ENCODE data around the gene KCNJ12.
"Not testable (repeated sequence)": the region's sequence is repeated elsewhere in the genome, so short reads cannot be mapped to it uniquely, and the experiment has no call there.

Gene KCNJ12

GRCh38 chr17:21436481-21436880, 60.3 kb downstream of the KCNJ12 start:
- H3K27ac ChIP-seq: not testable (repeated sequence)

DNA sequence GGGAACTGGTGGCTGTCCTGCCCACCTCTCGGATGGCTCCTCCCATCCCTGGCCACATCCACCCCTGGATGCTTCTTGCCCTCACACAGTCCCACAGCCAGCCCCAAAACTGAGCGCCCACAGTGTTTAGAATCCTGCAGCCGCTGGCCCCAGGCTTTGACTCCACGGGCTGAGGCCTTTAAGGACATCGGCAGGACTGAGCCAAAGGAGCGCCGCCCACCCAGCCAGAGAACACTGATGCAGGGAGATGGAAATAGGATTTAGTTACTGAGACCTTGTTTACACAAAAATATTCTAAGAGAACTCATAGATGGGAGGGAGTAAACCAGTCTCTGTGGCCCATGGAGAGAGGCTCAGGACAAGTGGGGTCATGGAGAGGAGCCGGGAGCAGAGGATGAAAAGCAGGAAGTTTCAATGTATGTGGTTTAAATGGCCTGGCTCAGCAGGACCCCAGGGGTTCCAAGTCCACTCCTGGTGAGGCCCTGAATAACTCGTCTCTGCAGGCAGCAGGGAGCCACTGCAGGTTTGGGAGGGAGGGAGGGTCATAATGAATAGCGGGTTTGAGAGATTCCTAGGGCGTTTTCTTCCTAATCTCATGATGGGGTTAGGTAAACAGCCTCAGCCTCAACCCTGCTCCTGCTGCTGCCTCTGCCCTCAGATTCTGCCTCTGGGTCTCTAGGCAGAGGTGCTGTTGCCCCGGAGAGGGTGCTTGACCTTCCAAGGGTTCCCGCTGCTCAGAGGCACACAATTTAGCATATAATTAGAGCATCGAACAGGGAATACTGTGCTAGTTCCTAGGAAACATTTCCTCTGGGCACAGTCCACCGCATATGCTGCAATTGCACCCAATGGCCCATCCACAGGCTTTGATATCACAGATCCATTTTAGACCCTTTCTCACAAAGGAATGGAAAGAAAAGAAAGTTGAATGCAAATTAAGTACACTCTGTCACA, 61.0 kb downstream of the KCNJ12 start:
- H3K27ac ChIP-seq: not testable (repeated sequence)

DNA sequence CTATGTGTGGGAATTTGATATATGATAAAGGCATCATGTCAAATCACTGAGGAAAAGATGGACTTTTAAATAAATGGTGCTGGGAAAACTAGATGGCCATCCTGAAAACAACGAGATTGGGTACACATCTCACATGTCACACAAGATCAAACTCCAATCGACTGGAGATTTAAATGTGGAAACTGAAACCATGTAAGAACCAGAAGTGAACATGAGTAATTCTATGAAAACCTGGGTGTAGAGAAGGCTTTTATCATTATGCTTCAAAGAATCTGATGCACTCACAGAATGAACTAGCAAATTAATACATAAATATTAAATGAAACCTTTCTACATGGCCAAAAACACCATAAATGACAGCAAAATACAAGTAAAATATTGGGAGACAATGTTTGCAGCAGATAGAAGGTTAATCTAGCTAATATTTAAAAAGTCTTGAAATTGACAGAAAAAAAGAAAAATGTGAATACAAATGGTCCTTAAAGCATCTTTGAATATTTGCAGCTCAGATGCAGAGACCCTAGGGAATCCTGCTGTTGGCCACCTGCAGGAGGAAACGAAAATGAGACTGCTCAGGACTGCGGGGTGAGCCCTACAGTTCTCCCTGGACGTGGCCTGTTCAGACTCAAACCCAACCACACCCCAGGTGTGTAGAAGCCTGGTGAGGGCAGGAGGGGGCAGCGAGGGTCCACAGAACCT, 62.3 kb downstream of the KCNJ12 start:
- H3K27ac ChIP-seq: not testable (repeated sequence)

DNA sequence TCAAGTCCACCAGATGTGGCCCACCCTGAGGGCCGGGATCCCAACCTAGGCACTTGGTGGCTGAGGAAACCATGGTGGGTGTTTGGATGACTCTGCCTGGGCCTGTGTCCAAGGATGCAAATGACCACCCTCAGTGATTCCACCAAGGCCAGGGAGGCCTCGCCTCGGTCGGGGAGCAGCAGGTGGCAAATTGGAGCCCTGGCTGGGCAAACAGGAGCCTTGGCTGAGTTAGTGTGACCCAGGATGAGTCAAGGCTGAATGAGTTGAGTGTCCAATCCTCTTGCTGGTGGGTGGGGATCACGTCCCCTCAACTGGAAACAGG, 62.8 kb downstream of the KCNJ12 start:
- not testable (repeated sequence) for H3K27ac ChIP-seq

- H3K27ac ChIP-seq: no peak overlapping the region
- TF ChIP-seq, protein P1, sequence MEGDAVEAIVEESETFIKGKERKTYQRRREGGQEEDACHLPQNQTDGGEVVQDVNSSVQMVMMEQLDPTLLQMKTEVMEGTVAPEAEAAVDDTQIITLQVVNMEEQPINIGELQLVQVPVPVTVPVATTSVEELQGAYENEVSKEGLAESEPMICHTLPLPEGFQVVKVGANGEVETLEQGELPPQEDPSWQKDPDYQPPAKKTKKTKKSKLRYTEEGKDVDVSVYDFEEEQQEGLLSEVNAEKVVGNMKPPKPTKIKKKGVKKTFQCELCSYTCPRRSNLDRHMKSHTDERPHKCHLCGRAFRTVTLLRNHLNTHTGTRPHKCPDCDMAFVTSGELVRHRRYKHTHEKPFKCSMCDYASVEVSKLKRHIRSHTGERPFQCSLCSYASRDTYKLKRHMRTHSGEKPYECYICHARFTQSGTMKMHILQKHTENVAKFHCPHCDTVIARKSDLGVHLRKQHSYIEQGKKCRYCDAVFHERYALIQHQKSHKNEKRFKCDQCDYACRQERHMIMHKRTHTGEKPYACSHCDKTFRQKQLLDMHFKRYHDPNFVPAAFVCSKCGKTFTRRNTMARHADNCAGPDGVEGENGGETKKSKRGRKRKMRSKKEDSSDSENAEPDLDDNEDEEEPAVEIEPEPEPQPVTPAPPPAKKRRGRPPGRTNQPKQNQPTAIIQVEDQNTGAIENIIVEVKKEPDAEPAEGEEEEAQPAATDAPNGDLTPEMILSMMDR (conservative IDR thresholded peaks at IDR 0.05): no peak
Measured at GRCh38 chr17:21445091-21445650, 69.0 kb downstream of the KCNJ12 start.

- not testable (repeated sequence) for H3K27ac ChIP-seq
Measured at GRCh38 chr17:21447552-21447951, 71.4 kb downstream of the KCNJ12 start.

GRCh38 chr17:21449891-21450290, 73.7 kb downstream of the KCNJ12 start:
- TF ChIP-seq, protein P1 (conservative IDR thresholded peaks at IDR 0.05): peak; percentile 78

DNA sequence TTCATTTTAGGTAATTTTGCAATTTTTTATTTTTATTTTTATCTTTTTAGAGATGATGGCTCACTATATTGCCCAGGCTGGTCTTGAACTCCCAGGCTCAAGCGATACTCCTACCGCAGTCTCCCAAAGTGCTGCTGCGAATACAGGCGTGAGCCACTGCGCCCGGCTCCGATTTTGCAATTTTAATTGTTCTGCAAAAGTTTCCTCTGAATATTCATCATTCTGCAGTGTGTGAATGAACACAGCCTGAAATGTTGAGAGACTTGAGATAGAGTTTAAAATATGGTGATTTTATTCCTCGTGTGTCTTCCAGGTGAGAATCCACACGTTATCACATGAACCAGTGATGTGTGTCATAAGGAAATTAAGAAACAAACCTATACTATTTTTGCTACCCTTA, 75.8 kb downstream of the KCNJ12 start:
- TF ChIP-seq, protein P1 (conservative IDR thresholded peaks at IDR 0.05): no peak

More at GRCh38 chr17:21449891-21450290, 73.7 kb downstream of the KCNJ12 start:
- H3K27ac ChIP-seq: not testable (repeated sequence)

GRCh38 chr17:21452377-21453143, 76.4 kb downstream of the KCNJ12 start:
- TF ChIP-seq, protein P1 (conservative IDR thresholded peaks at IDR 0.05): peak; percentile 64
- H3K27ac ChIP-seq: no peak overlapping the region

More for the DNA sequence above, 75.8 kb downstream of the KCNJ12 start:
- H3K27ac ChIP-seq: no peak overlapping the region

Data from VCaP (cell line).